Activated T-cell treated with anti-CD3 and anti-CD28 coated beads for 24 hours (primary cell): ENCODE results near the gene PRDX1.

Experiments used
- DNase-seq: peaks from one replicate; pipeline ENCODE4 v3.0.0-alpha.2; 2020; ENCODE audit warnings: low read depth

PRDX1 gene

GRCh38 chr1:45521413-45522323, at the start of gene PRDX1:
PRDX1 (minus strand) TSS chr1:45521884; CDS start chr1:45519043, 2,841 bp downstream.
- peak; percentile 96 for DNase-seq

DNA sequence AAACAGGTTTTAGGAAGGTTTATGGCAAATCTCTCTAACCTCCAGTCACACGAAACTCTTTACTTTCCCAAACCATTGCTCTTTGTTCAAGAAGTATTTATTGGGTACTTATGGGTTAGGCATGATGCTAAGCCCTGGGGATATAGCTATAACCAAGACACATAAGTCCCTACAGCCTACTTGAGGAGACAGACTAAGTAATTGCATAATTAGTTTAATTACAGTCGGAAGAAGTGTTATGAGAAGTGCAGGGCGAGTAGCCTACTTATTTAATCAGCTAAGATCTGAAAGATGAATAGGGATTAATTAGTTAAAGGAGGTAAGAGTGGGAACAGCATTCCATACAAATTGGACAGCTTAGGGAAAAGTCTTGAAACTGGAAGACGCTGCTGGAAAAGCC, 48.9 kb upstream of the PRDX1 start:
- DNase-seq: no peak

- peak; percentile 64 for DNase-seq
Measured at GRCh38 chr1:45569962-45570581, 48.4 kb upstream of the PRDX1 start.

DNA sequence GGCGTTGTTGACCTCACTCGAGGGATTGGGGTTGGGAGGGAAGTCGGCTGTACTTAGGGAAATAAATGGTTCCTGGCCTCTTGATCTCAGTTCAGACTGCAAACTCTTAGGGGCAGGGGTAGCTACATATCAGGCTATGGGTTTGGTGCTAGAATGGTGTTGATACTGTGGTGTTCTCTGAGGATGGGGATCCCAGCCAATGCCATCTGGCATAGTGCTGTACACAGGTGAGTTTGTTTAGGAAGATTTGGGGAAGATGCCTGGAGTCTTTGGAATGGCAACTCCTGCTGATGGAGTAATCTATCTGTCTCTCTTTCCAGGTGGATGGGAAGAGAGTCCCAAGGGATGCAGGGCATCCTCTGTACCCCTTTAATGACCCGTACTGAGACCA, 47.9 kb upstream of the PRDX1 start:
- no peak for DNase-seq

DNA sequence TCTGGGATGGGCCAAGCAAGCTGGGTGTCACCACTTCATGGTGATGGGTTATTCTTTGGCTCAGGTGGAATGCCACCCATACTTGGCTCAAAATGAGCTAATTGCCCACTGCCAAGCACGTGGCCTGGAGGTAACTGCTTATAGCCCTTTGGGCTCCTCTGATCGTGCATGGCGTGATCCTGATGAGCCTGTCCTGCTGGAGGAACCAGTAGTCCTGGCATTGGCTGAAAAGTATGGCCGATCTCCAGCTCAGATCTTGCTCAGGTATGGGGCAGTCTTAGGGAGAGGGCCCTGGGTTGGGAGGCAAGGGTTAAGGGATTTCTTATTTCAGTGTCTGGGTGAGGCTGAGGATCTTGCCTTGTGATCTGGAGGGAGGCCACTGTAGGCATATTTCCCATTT, 46.7 kb upstream of the PRDX1 start:
- DNase-seq: no peak

- DNase-seq: no peak
Measured at GRCh38 chr1:45567911-45568310, 46.2 kb upstream of the PRDX1 start.

- no peak for DNase-seq
Measured at GRCh38 chr1:45566722-45567121, 45.0 kb upstream of the PRDX1 start.

GRCh38 chr1:45563843-45564242, 42.2 kb upstream of the PRDX1 start:
- no peak for DNase-seq

DNA sequence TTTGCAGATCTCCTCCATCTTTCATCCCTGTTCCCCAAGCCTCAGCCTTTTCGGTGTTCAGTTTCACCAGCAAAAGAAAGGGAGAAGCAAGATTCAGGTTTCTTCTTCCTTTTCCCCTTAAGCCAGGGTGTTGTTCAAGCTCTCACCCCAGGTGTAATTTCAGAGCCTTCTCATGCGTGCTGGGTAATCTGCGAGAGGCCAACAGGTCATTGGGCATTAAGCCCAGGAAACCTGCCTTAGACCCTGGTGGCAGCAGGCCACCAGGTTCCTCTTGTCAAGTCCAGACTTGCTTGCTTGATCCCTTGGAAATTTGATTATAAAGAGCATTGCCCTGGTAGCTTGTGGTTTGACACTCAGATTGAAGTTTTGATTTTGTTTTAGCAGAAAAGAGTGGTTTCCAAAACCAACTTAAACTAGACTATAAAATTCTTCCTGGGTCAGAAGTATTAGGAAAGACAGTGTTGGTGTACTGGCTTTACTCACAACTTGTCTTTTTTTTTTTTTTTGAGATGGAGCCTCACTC, 35.8 kb upstream of the PRDX1 start:
- DNase-seq: no peak

- DNase-seq: no peak
Measured at GRCh38 chr1:45554198-45554597, 32.5 kb upstream of the PRDX1 start.

GRCh38 chr1:45552331-45552730, 30.6 kb upstream of the PRDX1 start:
- no peak for DNase-seq

GRCh38 chr1:45551684-45552083, 30.0 kb upstream of the PRDX1 start:
- no peak for DNase-seq

- DNase-seq: peak; percentile 85
Measured at GRCh38 chr1:45550401-45551351, 29.0 kb upstream of the PRDX1 start, which contains the start of gene AKR1A1. AKR1A1 (plus strand) TSS chr1:45550826; CDS start chr1:45561795, 10,969 bp downstream.

- no peak for DNase-seq
Measured at GRCh38 chr1:45545553-45546310, 24.0 kb upstream of the PRDX1 start.

GRCh38 chr1:45545019-45545493, 23.4 kb upstream of the PRDX1 start:
- no peak for DNase-seq

DNA sequence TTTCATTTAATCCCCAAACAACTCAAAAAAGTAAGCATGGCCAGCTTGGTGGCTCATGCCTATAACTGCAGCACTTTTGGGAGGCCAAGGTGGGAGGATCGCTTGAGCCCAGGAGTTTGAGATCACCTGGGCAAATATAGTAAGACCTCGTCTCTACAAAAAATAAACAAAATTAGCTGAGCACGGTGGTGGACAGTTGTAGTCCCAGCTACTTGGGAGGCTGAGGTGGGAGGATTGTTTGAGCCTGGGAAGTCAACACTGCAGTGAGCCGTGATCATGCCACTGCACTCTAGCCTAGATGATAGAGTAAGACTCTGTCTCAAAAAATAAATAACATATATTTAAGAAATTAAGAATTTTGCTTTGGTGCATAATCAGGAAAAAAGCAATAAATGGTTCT, 22.8 kb upstream of the PRDX1 start:
- DNase-seq: no peak

DNA sequence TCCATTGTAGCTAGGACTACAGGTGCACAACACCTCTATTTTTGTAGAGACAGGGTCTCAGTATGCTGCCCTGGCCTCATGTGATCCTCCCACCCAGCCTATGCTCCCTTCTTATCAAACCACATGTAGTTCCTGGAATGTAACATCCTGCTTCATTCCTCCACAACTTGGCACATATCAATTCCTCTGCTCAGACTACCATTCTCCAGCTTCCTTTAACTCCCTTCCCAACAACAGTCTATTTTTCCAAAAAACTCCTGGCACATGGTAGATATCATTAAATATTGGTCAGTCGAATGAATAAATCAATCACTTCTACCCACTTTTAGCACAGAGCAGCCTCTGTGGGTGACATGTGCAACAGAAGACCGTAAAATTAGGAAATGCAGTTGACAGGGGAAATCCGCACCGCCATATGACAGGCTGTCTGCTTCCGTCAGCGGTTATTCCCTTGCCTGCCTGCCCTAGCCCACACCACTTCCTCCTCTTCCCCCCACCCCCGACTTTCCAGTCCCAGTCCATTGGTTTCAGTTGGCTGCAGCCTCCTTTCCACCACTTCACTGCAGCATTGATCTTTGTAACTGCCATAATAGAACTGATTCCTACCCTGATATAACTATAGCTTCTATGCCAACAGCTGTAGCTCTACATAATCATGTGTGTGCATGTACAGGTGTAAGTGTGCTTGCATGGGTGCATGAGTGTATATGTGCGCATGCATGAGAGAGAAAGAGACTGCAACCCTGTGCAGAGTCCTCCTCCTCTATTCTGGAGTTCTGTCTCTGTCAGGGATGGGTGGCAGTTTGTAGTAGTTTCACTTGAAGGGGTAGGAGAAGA, 22.1 kb upstream of the PRDX1 start:
- DNase-seq: peak; percentile 66

DNA sequence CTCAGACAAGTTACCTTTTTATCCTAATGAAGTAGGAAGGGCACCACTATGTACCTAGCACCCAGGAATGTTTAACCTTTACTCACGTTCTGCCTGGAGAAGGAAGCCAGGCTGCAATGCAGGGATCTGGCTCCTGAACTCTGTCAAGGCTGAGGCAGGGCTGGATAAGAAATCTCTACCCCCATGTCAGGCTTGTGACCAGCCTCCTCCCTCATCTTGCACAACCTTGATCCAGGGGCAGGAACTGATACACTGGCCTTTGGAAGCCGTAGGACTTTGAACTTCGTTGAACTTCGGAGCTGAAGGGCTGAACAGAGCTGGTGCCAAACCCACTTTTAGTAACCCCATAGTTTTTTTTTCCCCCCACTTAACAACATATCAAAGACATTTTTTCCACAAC, 20.9 kb upstream of the PRDX1 start:
- DNase-seq: no peak

DNA sequence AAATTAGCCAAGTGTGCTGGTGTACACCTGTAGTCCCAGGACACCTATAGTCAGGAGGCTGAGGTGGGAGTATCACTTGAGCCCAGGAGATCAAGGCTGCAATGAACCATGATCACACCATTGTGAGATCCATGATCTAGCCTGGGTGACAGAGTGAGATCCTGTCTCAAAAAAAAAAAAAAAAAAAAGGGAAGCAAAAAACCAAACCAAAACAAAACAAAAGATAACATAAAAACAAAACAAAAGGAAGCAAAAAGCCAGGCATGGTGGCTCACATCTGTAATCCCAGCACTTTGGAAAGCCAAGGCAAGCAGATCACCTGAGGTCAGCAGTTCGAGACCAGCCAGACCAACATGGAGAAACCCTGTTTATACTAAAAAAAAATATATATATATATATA, 19.5 kb upstream of the PRDX1 start:
- no peak for DNase-seq

GRCh38 chr1:45536886-45537285, 15.2 kb upstream of the PRDX1 start:
- no peak for DNase-seq
